ENCODE results near the gene ITGA6. TPM values are rescaled to one million over a fixed set of nuclear protein-coding genes. Genes with fewer than 3 reads are reported as not detected.

The ITGA6 gene
- polyA plus RNA-seq, 1 donor from 2014 or later = 14.4 TPM

DNA sequence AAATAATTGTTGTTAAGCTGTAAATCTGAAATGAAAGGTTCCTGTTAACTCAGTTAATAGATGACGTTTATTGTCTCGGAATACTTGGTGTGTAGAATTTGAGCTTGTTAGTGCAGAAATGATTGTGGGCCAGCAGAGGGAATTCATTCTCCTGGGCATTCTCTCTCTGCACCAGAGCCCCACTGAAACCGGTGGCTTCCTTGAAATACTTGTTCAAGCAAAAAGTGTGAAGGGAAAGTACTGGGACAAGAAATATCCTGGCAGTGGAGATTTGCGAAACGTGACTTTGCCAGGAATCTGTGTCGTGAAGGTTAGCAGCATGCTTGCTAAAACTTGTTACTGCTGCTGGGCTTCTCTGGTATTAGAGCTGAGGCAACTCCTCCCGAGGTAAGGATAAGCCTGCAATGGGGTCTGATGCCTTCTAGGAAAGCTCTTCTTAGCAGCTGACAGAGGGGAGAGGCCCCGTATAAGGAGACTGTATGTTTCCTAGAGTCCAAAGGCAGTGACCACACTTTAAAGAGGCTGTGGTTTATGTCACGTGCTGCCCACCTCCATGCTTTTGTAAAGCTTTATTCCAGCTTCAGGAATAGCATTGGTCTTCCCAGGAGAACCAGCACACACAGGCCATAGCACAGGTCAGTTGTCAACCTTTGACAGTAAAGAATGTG, 2.0 kb downstream of the ITGA6 start (continued):
- TF ChIP-seq, protein P1, sequence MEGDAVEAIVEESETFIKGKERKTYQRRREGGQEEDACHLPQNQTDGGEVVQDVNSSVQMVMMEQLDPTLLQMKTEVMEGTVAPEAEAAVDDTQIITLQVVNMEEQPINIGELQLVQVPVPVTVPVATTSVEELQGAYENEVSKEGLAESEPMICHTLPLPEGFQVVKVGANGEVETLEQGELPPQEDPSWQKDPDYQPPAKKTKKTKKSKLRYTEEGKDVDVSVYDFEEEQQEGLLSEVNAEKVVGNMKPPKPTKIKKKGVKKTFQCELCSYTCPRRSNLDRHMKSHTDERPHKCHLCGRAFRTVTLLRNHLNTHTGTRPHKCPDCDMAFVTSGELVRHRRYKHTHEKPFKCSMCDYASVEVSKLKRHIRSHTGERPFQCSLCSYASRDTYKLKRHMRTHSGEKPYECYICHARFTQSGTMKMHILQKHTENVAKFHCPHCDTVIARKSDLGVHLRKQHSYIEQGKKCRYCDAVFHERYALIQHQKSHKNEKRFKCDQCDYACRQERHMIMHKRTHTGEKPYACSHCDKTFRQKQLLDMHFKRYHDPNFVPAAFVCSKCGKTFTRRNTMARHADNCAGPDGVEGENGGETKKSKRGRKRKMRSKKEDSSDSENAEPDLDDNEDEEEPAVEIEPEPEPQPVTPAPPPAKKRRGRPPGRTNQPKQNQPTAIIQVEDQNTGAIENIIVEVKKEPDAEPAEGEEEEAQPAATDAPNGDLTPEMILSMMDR (IDR thresholded peaks at IDR 0.05; ENCODE audit: poor library complexity, severe bottlenecking) = no peak
- TF ChIP-seq EP300 (conservative IDR thresholded peaks at IDR 0.05; ENCODE audit: poor library complexity, severe bottlenecking) = no peak

DNA sequence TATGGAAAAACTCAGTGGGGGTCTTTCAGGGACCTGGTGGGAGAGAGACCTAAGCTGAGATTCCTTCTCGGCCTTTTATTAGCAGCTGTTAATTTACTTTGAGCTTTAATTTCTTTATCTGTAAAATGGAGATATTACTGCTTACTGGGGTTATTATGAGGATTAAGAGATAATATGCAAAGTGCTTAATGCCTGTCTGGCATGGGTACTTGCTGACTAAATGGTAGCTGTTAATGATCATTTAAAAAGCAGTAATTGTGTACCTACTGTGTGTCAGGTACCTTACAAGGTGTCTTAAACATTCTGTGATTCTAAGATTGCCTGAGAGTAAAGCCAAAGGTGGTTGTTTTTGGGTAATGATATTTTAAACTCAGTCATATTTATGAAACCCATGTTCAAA, 2.6 kb downstream of the ITGA6 start:
- Histone ChIP-seq H3K36me3 (ENCODE audit: insufficient read depth, low read length) (no peaks in the 10 kb centered on the region), H3K4me2 (ENCODE audit: low read length) (no peak overlapping the region), H2AFZ (ENCODE audit: low read depth, low read length) (no peak overlapping the region), H3K79me2 (replicated peaks; ENCODE audit: insufficient read depth, low read length) (peaks cover 21% of the 10 kb centered on the region), H3K9ac (ENCODE audit: low read length) (no peak overlapping the region), H3K27me3 (ENCODE audit: insufficient read depth, low read depth, low read length) (peaks cover 10% of the 10 kb centered on the region), H3K4me3 (ENCODE audit: low read length) (no peak overlapping the region), H3K9me3 (ENCODE audit: low read length) (no peaks in the 10 kb centered on the region), H4K20me1 (ENCODE audit: insufficient read depth) (no peaks in the 10 kb centered on the region), H3K27ac (ENCODE audit: low read length) (no peak overlapping the region), H3K9me2 (ENCODE audit: insufficient read depth, low read length) (no peaks in the 10 kb centered on the region), H3F3A (ENCODE audit: insufficient read depth, low read length, poor library complexity, severe bottlenecking) (no peaks in the 10 kb centered on the region)
- no peak for TF ChIP-seq TAF1 (IDR thresholded peaks at IDR 0.05; ENCODE audit: low read depth)
- TF ChIP-seq, protein P2, sequence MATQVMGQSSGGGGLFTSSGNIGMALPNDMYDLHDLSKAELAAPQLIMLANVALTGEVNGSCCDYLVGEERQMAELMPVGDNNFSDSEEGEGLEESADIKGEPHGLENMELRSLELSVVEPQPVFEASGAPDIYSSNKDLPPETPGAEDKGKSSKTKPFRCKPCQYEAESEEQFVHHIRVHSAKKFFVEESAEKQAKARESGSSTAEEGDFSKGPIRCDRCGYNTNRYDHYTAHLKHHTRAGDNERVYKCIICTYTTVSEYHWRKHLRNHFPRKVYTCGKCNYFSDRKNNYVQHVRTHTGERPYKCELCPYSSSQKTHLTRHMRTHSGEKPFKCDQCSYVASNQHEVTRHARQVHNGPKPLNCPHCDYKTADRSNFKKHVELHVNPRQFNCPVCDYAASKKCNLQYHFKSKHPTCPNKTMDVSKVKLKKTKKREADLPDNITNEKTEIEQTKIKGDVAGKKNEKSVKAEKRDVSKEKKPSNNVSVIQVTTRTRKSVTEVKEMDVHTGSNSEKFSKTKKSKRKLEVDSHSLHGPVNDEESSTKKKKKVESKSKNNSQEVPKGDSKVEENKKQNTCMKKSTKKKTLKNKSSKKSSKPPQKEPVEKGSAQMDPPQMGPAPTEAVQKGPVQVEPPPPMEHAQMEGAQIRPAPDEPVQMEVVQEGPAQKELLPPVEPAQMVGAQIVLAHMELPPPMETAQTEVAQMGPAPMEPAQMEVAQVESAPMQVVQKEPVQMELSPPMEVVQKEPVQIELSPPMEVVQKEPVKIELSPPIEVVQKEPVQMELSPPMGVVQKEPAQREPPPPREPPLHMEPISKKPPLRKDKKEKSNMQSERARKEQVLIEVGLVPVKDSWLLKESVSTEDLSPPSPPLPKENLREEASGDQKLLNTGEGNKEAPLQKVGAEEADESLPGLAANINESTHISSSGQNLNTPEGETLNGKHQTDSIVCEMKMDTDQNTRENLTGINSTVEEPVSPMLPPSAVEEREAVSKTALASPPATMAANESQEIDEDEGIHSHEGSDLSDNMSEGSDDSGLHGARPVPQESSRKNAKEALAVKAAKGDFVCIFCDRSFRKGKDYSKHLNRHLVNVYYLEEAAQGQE (IDR thresholded peaks at IDR 0.05; ENCODE audit: borderline replicate concordance) = no peak
- no peak for TF ChIP-seq MXI1 (conservative IDR thresholded peaks at IDR 0.05; ENCODE audit: poor library complexity, severe bottlenecking)
- no peak for TF ChIP-seq POLR2AphosphoS5 (IDR thresholded peaks at IDR 0.05)

DNA sequence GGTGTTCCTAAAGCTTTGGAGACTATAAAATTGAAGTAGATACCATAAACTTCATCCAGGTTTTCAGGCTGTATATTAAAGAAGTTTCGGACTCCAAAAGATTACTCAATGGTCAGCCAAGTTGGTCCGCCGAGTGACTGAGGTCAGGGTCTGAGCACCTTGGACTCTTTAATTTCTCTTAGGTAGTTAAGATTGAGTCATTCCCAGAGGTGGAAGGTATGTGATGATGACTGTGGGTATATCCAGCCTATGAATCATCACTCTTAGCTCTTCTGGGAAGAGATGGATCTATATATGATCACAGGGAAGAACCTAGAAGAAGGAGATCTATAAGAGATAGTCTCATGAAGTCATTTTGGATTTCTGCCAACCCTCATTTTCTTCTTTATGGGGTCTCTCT, 3.3 kb downstream of the ITGA6 start:
- H4K20me1 ChIP-seq (ENCODE audit: insufficient read depth) = no peaks in the 10 kb centered on the region
- H2AFZ ChIP-seq (ENCODE audit: low read depth, low read length) = no peak overlapping the region
- H3K9me3 ChIP-seq (ENCODE audit: low read length) = no peaks in the 10 kb centered on the region
- peaks cover 10% of the 10 kb centered on the region for H3K27me3 ChIP-seq (ENCODE audit: insufficient read depth, low read depth, low read length)
- no peak overlapping the region for H3K9ac ChIP-seq (ENCODE audit: low read length)
- H3F3A ChIP-seq (ENCODE audit: insufficient read depth, low read length, poor library complexity, severe bottlenecking) = no peaks in the 10 kb centered on the region
- peaks cover 21% of the 10 kb centered on the region for H3K79me2 ChIP-seq (replicated peaks; ENCODE audit: insufficient read depth, low read length)
- no peak overlapping the region for H3K4me2 ChIP-seq (ENCODE audit: low read length)
- TF ChIP-seq EP300 (conservative IDR thresholded peaks at IDR 0.05; ENCODE audit: poor library complexity, severe bottlenecking) (no peak), POLR2AphosphoS5 (IDR thresholded peaks at IDR 0.05) (no peak), MXI1 (conservative IDR thresholded peaks at IDR 0.05; ENCODE audit: poor library complexity, severe bottlenecking) (no peak), SMC3 (conservative IDR thresholded peaks at IDR 0.05; ENCODE audit: poor library complexity) (no peak)
- TF ChIP-seq, protein P1 (IDR thresholded peaks at IDR 0.05; ENCODE audit: poor library complexity, severe bottlenecking) = no peak
- no peak overlapping the region for H3K4me3 ChIP-seq (ENCODE audit: low read length)
- H3K27ac ChIP-seq (ENCODE audit: low read length) = no peak overlapping the region
- no peaks in the 10 kb centered on the region for H3K9me2 ChIP-seq (ENCODE audit: insufficient read depth, low read length)
- H3K36me3 ChIP-seq (ENCODE audit: insufficient read depth, low read length) = no peaks in the 10 kb centered on the region

Measured in neural cell (in vitro differentiated cells).